Esophagus squamous epithelium (tissue), 4 donors: ENCODE data around the gene TMEM126B.

Source experiments
- POLR2A ChIP-seq, 4 donors: fragments of 450-650 bp; IDR thresholded peaks; one replicate each; pipeline ENCODE4 v1.6.1; 2017; ENCODE audit warnings: antibody characterized with exemption in 4 of 4, mild to moderate bottlenecking in 4 of 4, moderate library complexity in 3 of 4
- TF ChIP-seq, protein P1 (sequence below), 6 experiments: fragments of 450-650 bp in 4 of 6; fragments of 200-600 bp in 2 of 6; sonication (generic) in 2 of 6; IDR thresholded peaks; one replicate each; pipeline ENCODE4 v1.5.1; 2016 to 2019; ENCODE audit warnings: antibody characterized with exemption in 6 of 6, mild to moderate bottlenecking in 4 of 6, moderate library complexity in 4 of 6

DNA sequence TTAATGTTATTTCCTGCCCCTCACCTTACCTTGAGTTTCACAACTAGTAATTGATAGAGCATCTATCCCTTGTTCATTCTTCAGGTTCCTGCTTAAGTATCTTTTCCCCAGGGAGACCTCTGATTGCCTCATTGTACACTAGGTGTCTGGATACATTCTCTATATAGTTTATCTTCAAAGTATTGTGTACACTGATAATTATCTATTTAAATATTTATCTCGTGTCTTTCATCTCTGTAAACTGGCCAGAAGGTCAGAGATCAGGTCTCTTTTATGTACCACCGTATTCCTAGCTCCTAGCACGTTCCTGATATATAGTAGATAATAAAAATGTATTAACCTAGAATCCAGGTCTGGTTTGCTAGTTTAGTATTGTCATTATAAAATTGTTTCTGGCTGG, 6.4 kb downstream of the TMEM126B start:
- TF ChIP-seq, protein P1, sequence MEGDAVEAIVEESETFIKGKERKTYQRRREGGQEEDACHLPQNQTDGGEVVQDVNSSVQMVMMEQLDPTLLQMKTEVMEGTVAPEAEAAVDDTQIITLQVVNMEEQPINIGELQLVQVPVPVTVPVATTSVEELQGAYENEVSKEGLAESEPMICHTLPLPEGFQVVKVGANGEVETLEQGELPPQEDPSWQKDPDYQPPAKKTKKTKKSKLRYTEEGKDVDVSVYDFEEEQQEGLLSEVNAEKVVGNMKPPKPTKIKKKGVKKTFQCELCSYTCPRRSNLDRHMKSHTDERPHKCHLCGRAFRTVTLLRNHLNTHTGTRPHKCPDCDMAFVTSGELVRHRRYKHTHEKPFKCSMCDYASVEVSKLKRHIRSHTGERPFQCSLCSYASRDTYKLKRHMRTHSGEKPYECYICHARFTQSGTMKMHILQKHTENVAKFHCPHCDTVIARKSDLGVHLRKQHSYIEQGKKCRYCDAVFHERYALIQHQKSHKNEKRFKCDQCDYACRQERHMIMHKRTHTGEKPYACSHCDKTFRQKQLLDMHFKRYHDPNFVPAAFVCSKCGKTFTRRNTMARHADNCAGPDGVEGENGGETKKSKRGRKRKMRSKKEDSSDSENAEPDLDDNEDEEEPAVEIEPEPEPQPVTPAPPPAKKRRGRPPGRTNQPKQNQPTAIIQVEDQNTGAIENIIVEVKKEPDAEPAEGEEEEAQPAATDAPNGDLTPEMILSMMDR (IDR thresholded peaks at IDR 0.05) = no peak
- TF ChIP-seq POLR2A (IDR thresholded peaks at IDR 0.05) = no peak
